Stimulated activated effector memory CD8-positive, alpha-beta T cell treated with anti-CD3 and anti-CD28 coated beads, Interleukin-12 subunit alpha, Interleukin-12 subunit beta, amount 100 ng/mL, for 72 hours (primary cell): Measurements from ENCODE around the gene CUL5.
A peak's percentile ranks its signal among the peaks of the same experiment; 100 is the strongest.

Experiments used
- ATAC-seq: fragments of 150-1000 bp; cut with Tn5 transposase; 2 replicates; pipeline ENCODE4 v1.10.0; 2021
- DNase-seq, 2 donors: peaks; one replicate each; pipeline ENCODE4 v3.0.0; 2021 to 2022; ENCODE audit warnings: low spot score in 2 of 2
- H3K27ac Mint-ChIP-seq: one replicate; pipeline ENCODE4 v1.8.0; 2022; ENCODE audit warnings: mild to moderate bottlenecking, mixed read lengths
- H3K36me3 Mint-ChIP-seq: one replicate; pipeline ENCODE4 v1.8.0; 2022; ENCODE audit warnings: mild to moderate bottlenecking, mixed read lengths
- H3K4me1 Mint-ChIP-seq: one replicate; pipeline ENCODE4 v1.8.0; 2022; ENCODE audit warnings: mixed read lengths
- H3K4me3 Mint-ChIP-seq: one replicate; pipeline ENCODE4 v1.8.0; 2022; ENCODE audit warnings: mild to moderate bottlenecking, mixed read lengths
- H3K9me3 Mint-ChIP-seq: one replicate; pipeline ENCODE4 v1.8.0; 2022; ENCODE audit warnings: mixed read lengths

Gene CUL5

GRCh38 chr11:108037636-108038035 lies 28.9 kb downstream of the CUL5 start:
- Mint-ChIP-seq H3K4me3 (no peak overlapping the region), H3K9me3 (no peaks in the 10 kb centered on the region), H3K4me1 (peaks cover 7% of the 10 kb centered on the region), H3K36me3 (peaks cover 72% of the 10 kb centered on the region), H3K27ac (no peak overlapping the region)
- DNase-seq (no peak), ATAC-seq (no peak)

- Mint-ChIP-seq H3K4me3 (no peak overlapping the region), H3K27ac (no peak overlapping the region), H3K9me3 (no peaks in the 10 kb centered on the region), H3K4me1 (no peaks in the 10 kb centered on the region), H3K36me3 (peaks cover 62% of the 10 kb centered on the region)
- DNase-seq (no peak), ATAC-seq (no peak)
Measured at GRCh38 chr11:108048269-108048668, 39.6 kb downstream of the CUL5 start.

- DNase-seq (no peak), ATAC-seq (no peak)
- no peak overlapping the region for H3K27ac Mint-ChIP-seq
- no peaks in the 10 kb centered on the region for H3K9me3 Mint-ChIP-seq
- H3K36me3 Mint-ChIP-seq = peaks cover 83% of the 10 kb centered on the region
- H3K4me1 Mint-ChIP-seq = no peaks in the 10 kb centered on the region
- no peak overlapping the region for H3K4me3 Mint-ChIP-seq
Measured at GRCh38 chr11:108062336-108062735, 53.6 kb downstream of the CUL5 start.

GRCh38 chr11:108063410-108063809 lies 54.7 kb downstream of the CUL5 start:
- Mint-ChIP-seq H3K4me3 (no peak overlapping the region), H3K9me3 (no peaks in the 10 kb centered on the region), H3K36me3 (peaks cover 72% of the 10 kb centered on the region), H3K4me1 (no peaks in the 10 kb centered on the region), H3K27ac (no peak overlapping the region)
- ATAC-seq (no peak), DNase-seq (no peak)

- H3K36me3 Mint-ChIP-seq = peaks cover 56% of the 10 kb centered on the region
- peaks cover 16% of the 10 kb centered on the region for H3K4me1 Mint-ChIP-seq
- H3K4me3 Mint-ChIP-seq = no peak overlapping the region
- peak overlapping the region; percentile 38 for H3K27ac Mint-ChIP-seq
- no peak for DNase-seq
- ATAC-seq = peak; percentile 80
- no peaks in the 10 kb centered on the region for H3K9me3 Mint-ChIP-seq
Measured at GRCh38 chr11:108069947-108070346, 61.2 kb downstream of the CUL5 start.

- Mint-ChIP-seq H3K4me3 (no peak overlapping the region), H3K9me3 (no peaks in the 10 kb centered on the region), H3K4me1 (peaks cover 12% of the 10 kb centered on the region), H3K27ac (no peak overlapping the region), H3K36me3 (peaks cover 67% of the 10 kb centered on the region)
- no peak for ATAC-seq
- no peak for DNase-seq
Measured at GRCh38 chr11:108084811-108085210, 76.1 kb downstream of the CUL5 start.

GRCh38 chr11:108085672-108086071 lies 77.0 kb downstream of the CUL5 start:
- no peak overlapping the region for H3K4me3 Mint-ChIP-seq
- ATAC-seq (no peak), DNase-seq (no peak)
- H3K9me3 Mint-ChIP-seq = no peaks in the 10 kb centered on the region
- no peak overlapping the region for H3K27ac Mint-ChIP-seq
- peaks cover 12% of the 10 kb centered on the region for H3K4me1 Mint-ChIP-seq
- H3K36me3 Mint-ChIP-seq = peaks cover 67% of the 10 kb centered on the region

GRCh38 chr11:108092134-108092533 lies 83.4 kb downstream of the CUL5 start:
- Mint-ChIP-seq H3K4me1 (no peaks in the 10 kb centered on the region), H3K9me3 (no peaks in the 10 kb centered on the region), H3K4me3 (no peak overlapping the region), H3K36me3 (peaks cover 86% of the 10 kb centered on the region), H3K27ac (no peak overlapping the region)
- no peak for DNase-seq
- ATAC-seq = no peak

DNA sequence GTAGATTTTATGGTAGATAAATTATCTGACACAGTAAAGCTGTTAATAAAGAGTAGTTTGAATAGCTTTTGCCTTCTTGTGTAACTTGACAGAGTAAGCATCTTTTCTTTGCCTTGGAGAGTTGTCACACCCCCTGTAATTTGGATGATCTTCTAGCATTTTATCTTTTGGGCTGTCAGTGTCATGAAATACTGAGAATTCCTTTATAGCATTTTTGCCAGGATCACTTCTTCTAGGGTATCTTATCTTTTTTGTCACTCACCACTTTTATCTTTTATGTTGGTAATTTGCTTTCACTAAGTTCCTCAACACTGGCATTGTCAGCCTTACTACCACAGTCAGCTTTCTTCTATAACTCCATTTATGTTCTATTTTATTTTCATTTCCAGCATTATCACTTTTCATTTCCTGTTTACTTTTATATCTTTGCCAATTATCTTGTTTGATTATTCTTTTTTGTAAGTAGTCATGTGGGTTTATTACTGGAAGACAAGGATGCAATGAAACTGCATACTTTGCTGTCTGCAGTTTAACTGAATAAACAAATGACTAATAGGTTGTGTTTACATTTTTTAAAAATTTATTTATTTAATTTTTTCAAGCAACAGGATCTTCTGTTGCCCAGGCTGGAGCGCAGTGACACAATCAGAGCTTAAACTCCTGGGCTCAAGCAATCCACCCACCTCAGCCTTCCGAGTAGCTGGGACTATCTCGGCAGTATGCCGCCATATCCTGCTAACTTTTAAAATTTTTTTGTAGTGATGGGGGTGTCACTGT lies 84.6 kb downstream of the CUL5 start:
- DNase-seq = no peak
- H3K36me3 Mint-ChIP-seq = peaks cover 91% of the 10 kb centered on the region

GRCh38 chr11:108097179-108097578 lies 88.5 kb downstream of the CUL5 start:
- ATAC-seq (no peak), DNase-seq (no peak)
- H3K4me1 Mint-ChIP-seq = no peaks in the 10 kb centered on the region
- no peak overlapping the region for H3K4me3 Mint-ChIP-seq
- no peaks in the 10 kb centered on the region for H3K9me3 Mint-ChIP-seq
- H3K36me3 Mint-ChIP-seq = peaks cover 83% of the 10 kb centered on the region
- peak overlapping the region; percentile 50 for H3K27ac Mint-ChIP-seq

More for the DNA sequence above, 84.6 kb downstream of the CUL5 start:
- no peak overlapping the region for H3K4me3 Mint-ChIP-seq
- no peaks in the 10 kb centered on the region for H3K9me3 Mint-ChIP-seq
- ATAC-seq = no peak
- peak overlapping the region; percentile 58 for H3K27ac Mint-ChIP-seq
- H3K4me1 Mint-ChIP-seq = no peaks in the 10 kb centered on the region

- H3K4me1 Mint-ChIP-seq = no peaks in the 10 kb centered on the region
- ATAC-seq (no peak), DNase-seq (no peak)
- H3K27ac Mint-ChIP-seq = peak overlapping the region; percentile 5
- no peaks in the 10 kb centered on the region for H3K9me3 Mint-ChIP-seq
- peaks cover 89% of the 10 kb centered on the region for H3K36me3 Mint-ChIP-seq
- no peak overlapping the region for H3K4me3 Mint-ChIP-seq
Measured at GRCh38 chr11:108101090-108101775, 92.5 kb downstream of the CUL5 start.

GRCh38 chr11:108111126-108111525 lies 102.4 kb downstream of the CUL5 start:
- DNase-seq = no peak
- Mint-ChIP-seq H3K36me3 (peaks cover 16% of the 10 kb centered on the region), H3K4me1 (peaks cover 5% of the 10 kb centered on the region), H3K9me3 (no peaks in the 10 kb centered on the region), H3K27ac (no peak overlapping the region), H3K4me3 (no peak overlapping the region)
- no peak for ATAC-seq

DNA sequence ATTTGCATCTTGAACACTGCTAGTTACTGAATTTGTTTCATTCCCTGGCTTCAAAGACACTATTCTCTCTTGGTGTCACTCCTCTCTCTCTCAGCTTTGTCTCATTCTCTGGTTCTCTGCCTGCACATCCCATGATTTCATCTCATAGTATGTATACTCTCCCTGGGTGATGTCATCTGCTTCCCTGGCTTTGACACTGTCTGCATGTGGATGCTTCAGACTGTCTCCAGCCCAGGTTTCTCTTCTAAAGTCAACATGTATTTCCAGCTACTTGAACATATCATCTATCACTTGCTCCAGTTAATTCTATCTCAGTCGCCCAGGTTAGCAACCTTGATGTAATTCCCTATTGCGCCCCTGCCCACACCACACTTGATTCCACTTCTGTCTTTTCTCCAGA lies 103.4 kb downstream of the CUL5 start:
- H3K9me3 Mint-ChIP-seq = no peaks in the 10 kb centered on the region
- no peak for ATAC-seq
- peak overlapping the region; percentile 1 for H3K27ac Mint-ChIP-seq
- H3K4me1 Mint-ChIP-seq = peaks cover 5% of the 10 kb centered on the region
- H3K36me3 Mint-ChIP-seq = peaks cover 6% of the 10 kb centered on the region
- H3K4me3 Mint-ChIP-seq = no peak overlapping the region
- no peak for DNase-seq

GRCh38 chr11:108115500-108116140 lies 106.9 kb downstream of the CUL5 start:
- Mint-ChIP-seq H3K27ac (no peak overlapping the region), H3K36me3 (no peaks in the 10 kb centered on the region)

GRCh38 chr11:108117746-108118371 lies 109.2 kb downstream of the CUL5 start:
- Mint-ChIP-seq H3K27ac (no peak overlapping the region), H3K36me3 (no peaks in the 10 kb centered on the region), H3K4me1 (peaks cover 19% of the 10 kb centered on the region), H3K9me3 (no peaks in the 10 kb centered on the region), H3K4me3 (no peak overlapping the region)
- DNase-seq (no peak), ATAC-seq (no peak)

More at GRCh38 chr11:108115500-108116140, 106.9 kb downstream of the CUL5 start:
- no peak overlapping the region for H3K4me3 Mint-ChIP-seq
- DNase-seq (no peak), ATAC-seq (no peak)
- H3K9me3 Mint-ChIP-seq = no peaks in the 10 kb centered on the region
- peaks cover 12% of the 10 kb centered on the region for H3K4me1 Mint-ChIP-seq
